H1 (cell line): ENCODE results near the gene AK8.

ENCODE experiments used
- ATF2 ChIP-seq: IDR thresholded peaks from 2 replicates; pipeline ENCODE4 v1.6.1; 2012; ENCODE audit warnings: low read length, inconsistent platforms
- BRCA1 ChIP-seq: IDR thresholded peaks from 2 replicates; pipeline ENCODE4 v1.6.1; 2012; ENCODE audit warnings: low read depth, low read length, improper control_type of control experiment
- CBX5 ChIP-seq: fragments of 300-800, 300-1000 bp; sonication (generic); IDR thresholded peaks from 2 replicates; pipeline ENCODE4 v1.7.1; 2016; ENCODE audit warnings: antibody characterized with exemption, low read length, low read depth
- CHD2 ChIP-seq: IDR thresholded peaks from 2 replicates; pipeline ENCODE4 v1.6.1; 2012; ENCODE audit warnings: low read length, improper control_type of control experiment
- CTCF ChIP-seq, 3 experiments: IDR thresholded peaks; 1 replicate in 2 of 3; 2 replicates in 1 of 3; pipeline versions ENCODE4 v1.5.1 to v1.6.1; 2011; ENCODE audit warnings: low read length in 3 of 3, mild to moderate bottlenecking in 3 of 3, inconsistent platforms in 2 of 3, low read depth in 1 of 3, moderate library complexity in 1 of 3; ENCODE audit not compliant: insufficient read depth in 1 of 3; ENCODE audit errors: control extremely low read depth in 1 of 3
- EZH2 ChIP-seq: fragments of 200-600 bp; sonication (generic); IDR thresholded peaks from 2 replicates; pipeline ENCODE4 v1.7.1; 2012; ENCODE audit warnings: low read depth, mild to moderate bottlenecking, moderate library complexity, low read length, inconsistent platforms; ENCODE audit not compliant: severe bottlenecking
- GABPA ChIP-seq: IDR thresholded peaks from 2 replicates; pipeline ENCODE4 v1.6.1; 2011; ENCODE audit warnings: mild to moderate bottlenecking, low read length, moderate library complexity, borderline replicate concordance; ENCODE audit not compliant: insufficient read depth
- NANOG ChIP-seq: IDR thresholded peaks from 2 replicates; pipeline ENCODE4 v1.6.1; 2011; ENCODE audit warnings: low read length, low read depth, mild to moderate bottlenecking, inconsistent platforms; ENCODE audit not compliant: insufficient read depth, poor library complexity, severe bottlenecking
- POLR2A ChIP-seq, 2 experiments: IDR thresholded peaks; 1 replicate in 1 of 2; 2 replicates in 1 of 2; pipeline ENCODE4 v1.6.1; 2011; ENCODE audit warnings: low read depth in 2 of 2, low read length in 2 of 2, mild to moderate bottlenecking in 2 of 2; ENCODE audit errors: control extremely low read depth in 1 of 2
- POLR2AphosphoS5 ChIP-seq: IDR thresholded peaks from 2 replicates; pipeline ENCODE4 v1.6.1; 2011; ENCODE audit warnings: low read depth, low read length
- TAF1 ChIP-seq: IDR thresholded peaks from 2 replicates; pipeline ENCODE4 v1.6.1; 2011; ENCODE audit warnings: mild to moderate bottlenecking, low read depth, low read length
- YY1 ChIP-seq: IDR thresholded peaks from 2 replicates; pipeline ENCODE4 v1.6.1; 2011; ENCODE audit warnings: low read depth, mild to moderate bottlenecking, low read length
- TF ChIP-seq, protein P1 (sequence below): IDR thresholded peaks from 2 replicates; pipeline ENCODE4 v1.6.1; 2011; ENCODE audit warnings: low read length, improper control_type of control experiment
- TF ChIP-seq, protein P2 (sequence below): IDR thresholded peaks from 2 replicates; pipeline ENCODE4 v1.6.1; 2012; ENCODE audit warnings: inconsistent platforms

GRCh38 chr9:132923346-132923902 is 45.3 kb upstream of the AK8 start:
- TF ChIP-seq TAF1 (no peak), CBX5 (no peak), CTCF (IDR thresholded peaks at IDR 0.05; ENCODE audit: control extremely low read depth in 1 of 3, insufficient read depth in 1 of 3, low read depth in 1 of 3, low read length in 3 of 3) (no peak), YY1 (no peak), BRCA1 (no peak), GABPA (no peak), POLR2AphosphoS5 (no peak), POLR2A (IDR thresholded peaks at IDR 0.05; ENCODE audit: control extremely low read depth in 1 of 2, low read depth in 2 of 2, low read length in 2 of 2) (no peak), NANOG (no peak), ATF2 (no peak), CHD2 (no peak), EZH2 (no peak)
- TF ChIP-seq, protein P1, sequence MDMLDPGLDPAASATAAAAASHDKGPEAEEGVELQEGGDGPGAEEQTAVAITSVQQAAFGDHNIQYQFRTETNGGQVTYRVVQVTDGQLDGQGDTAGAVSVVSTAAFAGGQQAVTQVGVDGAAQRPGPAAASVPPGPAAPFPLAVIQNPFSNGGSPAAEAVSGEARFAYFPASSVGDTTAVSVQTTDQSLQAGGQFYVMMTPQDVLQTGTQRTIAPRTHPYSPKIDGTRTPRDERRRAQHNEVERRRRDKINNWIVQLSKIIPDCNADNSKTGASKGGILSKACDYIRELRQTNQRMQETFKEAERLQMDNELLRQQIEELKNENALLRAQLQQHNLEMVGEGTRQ: no peak
- TF ChIP-seq, protein P2, sequence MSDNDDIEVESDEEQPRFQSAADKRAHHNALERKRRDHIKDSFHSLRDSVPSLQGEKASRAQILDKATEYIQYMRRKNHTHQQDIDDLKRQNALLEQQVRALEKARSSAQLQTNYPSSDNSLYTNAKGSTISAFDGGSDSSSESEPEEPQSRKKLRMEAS: no peak
